BE2C (cell line): Measurements from ENCODE around the gene KCNN3.
A peak's percentile ranks its signal among the peaks of the same experiment; 100 is the strongest.

ENCODE experiments used
- DNase-seq: peaks from one replicate; pipeline ENCODE4 v3.0.0-alpha.2; 2020
- H3K27me3 ChIP-seq: fragments of 250-450 bp; sonication (Bioruptor Pico); 2 replicates; pipeline ENCODE4 v1.5.1; 2020; ENCODE audit warnings: mild to moderate bottlenecking
- H3K36me3 ChIP-seq: fragments of 250-450 bp; sonication (Bioruptor Pico); 2 replicates; pipeline ENCODE4 v1.5.1; 2020; ENCODE audit warnings: mild to moderate bottlenecking
- H3K4me1 ChIP-seq: fragments of 250-450 bp; sonication (Bioruptor Pico); 2 replicates; pipeline ENCODE4 v1.5.1; 2020
- H3K4me3 ChIP-seq: 2 replicates; pipeline ENCODE4 v1.5.1; 2011; ENCODE audit warnings: low read depth, low read length
- H3K9me3 ChIP-seq: fragments of 250-450 bp; sonication (Bioruptor Pico); 2 replicates; pipeline ENCODE4 v1.5.1; 2020
- TF ChIP-seq, protein P1 (sequence below): IDR thresholded peaks from 2 replicates; pipeline ENCODE4 v1.5.1; 2012; ENCODE audit warnings: mild to moderate bottlenecking, low read depth, low read length

The KCNN3 gene

GRCh38 chr1:154813846-154814505 is 56.1 kb downstream of the KCNN3 start:
- Histone ChIP-seq H3K9me3 (no peaks in the 10 kb centered on the region), H3K4me1 (peaks cover 22% of the 10 kb centered on the region), H3K4me3 (no peak overlapping the region), H3K27me3 (no peaks in the 10 kb centered on the region), H3K36me3 (no peaks in the 10 kb centered on the region)
- DNase-seq: no peak
- TF ChIP-seq, protein P1, sequence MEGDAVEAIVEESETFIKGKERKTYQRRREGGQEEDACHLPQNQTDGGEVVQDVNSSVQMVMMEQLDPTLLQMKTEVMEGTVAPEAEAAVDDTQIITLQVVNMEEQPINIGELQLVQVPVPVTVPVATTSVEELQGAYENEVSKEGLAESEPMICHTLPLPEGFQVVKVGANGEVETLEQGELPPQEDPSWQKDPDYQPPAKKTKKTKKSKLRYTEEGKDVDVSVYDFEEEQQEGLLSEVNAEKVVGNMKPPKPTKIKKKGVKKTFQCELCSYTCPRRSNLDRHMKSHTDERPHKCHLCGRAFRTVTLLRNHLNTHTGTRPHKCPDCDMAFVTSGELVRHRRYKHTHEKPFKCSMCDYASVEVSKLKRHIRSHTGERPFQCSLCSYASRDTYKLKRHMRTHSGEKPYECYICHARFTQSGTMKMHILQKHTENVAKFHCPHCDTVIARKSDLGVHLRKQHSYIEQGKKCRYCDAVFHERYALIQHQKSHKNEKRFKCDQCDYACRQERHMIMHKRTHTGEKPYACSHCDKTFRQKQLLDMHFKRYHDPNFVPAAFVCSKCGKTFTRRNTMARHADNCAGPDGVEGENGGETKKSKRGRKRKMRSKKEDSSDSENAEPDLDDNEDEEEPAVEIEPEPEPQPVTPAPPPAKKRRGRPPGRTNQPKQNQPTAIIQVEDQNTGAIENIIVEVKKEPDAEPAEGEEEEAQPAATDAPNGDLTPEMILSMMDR: no peak

DNA sequence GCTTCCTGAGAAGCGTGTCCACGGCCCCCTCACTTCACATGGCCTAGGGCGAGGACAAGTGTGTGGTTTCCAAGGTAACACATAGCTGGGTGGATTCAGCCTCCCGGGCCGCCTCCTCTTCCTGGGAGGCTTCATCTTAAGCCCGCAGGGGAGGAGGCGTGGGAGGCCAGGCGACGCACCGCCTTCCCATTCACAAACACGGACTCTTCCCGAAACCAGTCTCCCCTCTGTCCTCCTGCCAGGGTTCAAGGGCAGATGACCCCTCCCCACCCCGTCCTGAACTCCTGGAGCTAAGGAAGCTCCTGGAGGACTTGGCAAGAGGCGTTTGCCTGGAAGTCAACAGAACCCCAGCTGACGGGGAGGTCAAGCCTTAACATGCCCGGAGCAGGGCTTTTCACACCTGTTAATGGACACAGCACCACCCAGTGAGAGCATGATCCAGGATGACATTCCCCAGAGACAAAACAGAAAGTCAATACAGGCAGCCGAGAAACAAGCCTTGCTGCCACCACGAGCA is 56.7 kb downstream of the KCNN3 start:
- no peaks in the 10 kb centered on the region for H3K27me3 ChIP-seq
- TF ChIP-seq, protein P1: no peak
- no peaks in the 10 kb centered on the region for H3K36me3 ChIP-seq
- H3K4me3 ChIP-seq: no peak overlapping the region
- H3K4me1 ChIP-seq: peaks cover 25% of the 10 kb centered on the region
- DNase-seq: no peak
- no peaks in the 10 kb centered on the region for H3K9me3 ChIP-seq

DNA sequence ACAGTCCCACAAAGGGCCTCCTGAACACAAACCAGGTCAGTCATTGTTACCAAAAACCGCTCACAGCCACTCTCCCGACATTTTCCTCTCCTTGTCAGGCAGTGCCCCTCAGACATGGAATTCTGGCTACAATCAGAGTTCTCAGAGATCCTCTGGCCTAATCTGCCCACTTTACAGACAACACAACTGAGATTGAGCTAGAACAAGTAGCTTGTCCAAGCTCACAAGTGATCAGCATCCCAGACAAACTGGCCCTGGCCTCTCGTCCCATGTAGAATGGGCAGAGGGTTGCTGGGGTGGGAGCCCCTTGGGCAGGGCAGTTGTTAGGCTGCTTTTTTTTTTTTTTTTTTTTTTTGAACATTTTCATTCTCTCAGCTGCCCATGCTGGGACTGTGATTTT is 57.2 kb downstream of the KCNN3 start:
- TF ChIP-seq, protein P1: no peak
- H3K4me1 ChIP-seq: peaks cover 30% of the 10 kb centered on the region
- H3K36me3 ChIP-seq: no peaks in the 10 kb centered on the region
- H3K9me3 ChIP-seq: no peaks in the 10 kb centered on the region
- no peaks in the 10 kb centered on the region for H3K27me3 ChIP-seq
- H3K4me3 ChIP-seq: no peak overlapping the region
- DNase-seq: no peak

- peaks cover 41% of the 10 kb centered on the region for H3K4me1 ChIP-seq
- H3K27me3 ChIP-seq: no peaks in the 10 kb centered on the region
- DNase-seq: no peak
- no peaks in the 10 kb centered on the region for H3K9me3 ChIP-seq
- H3K4me3 ChIP-seq: no peak overlapping the region
- no peaks in the 10 kb centered on the region for H3K36me3 ChIP-seq
- TF ChIP-seq, protein P1: no peak
Measured at GRCh38 chr1:154810571-154810970, 59.5 kb downstream of the KCNN3 start.

DNA sequence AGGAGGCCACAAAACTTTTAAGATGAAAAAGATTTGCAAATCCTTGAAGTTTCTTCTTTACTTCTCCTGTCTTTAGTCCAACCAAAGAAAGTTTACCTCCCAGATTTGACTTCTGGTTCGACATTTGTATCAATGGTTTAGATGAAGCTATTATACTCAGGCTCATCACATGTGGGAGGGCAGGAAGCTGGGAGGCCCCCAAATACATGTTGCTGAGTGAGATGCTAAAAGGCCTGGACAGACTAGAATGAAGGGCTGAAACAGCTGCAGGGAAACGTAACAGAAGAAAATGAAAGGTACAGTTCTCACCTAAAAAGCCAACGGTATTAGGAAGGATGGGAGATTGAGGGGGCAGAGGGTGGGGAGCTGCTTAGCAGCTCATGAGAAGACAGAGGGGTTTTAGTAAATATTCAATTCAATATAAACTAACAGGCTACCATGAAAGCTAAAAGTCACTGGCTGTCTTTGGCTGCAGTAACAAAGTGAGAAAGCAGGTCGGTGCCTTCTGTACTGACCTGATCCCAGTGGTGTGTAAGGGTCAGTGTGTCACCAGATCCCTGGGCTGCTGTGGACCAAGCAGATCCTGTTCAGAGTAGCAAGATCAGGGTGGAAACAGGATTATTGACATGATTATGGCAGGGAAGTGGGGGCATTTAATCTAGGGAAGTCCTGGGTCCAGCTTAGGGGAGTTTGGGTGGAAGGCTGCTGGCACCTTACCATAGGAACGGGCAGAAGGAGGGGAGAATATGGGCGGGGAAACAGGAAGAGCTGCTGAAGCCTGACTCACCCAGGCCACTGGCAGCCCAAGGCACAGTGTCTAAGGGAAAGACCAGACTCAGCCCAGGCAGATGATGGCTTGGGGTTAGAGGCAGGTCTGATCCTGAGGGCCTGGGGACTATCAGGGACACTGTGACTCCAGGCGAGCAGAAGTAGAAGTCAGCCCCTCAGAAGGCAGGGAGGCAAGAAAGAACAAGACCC is 60.4 kb downstream of the KCNN3 start:
- peak; percentile 69 for DNase-seq
- no peaks in the 10 kb centered on the region for H3K36me3 ChIP-seq
- no peaks in the 10 kb centered on the region for H3K27me3 ChIP-seq
- peaks cover 41% of the 10 kb centered on the region for H3K4me1 ChIP-seq
- no peaks in the 10 kb centered on the region for H3K9me3 ChIP-seq
- TF ChIP-seq, protein P1: no peak
- H3K4me3 ChIP-seq: no peak overlapping the region

DNA sequence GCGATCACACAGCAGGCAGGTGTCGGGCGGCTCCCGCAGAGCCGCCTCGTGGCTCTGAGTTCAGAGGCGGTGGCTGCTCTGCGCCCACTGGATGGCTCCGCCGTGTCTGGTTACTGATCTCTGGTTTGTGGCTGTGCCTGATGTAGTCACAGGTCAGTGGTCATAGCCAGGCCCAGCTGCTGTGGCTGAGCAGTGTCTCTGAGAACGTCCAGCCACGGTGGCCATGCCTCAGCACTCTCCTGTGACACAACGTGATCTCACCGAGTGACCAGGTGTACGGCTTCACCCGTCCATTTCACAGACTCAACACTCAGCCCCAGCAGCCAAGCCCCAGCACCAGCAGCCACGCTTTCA is 61.2 kb downstream of the KCNN3 start:
- Histone ChIP-seq H3K4me1 (peaks cover 41% of the 10 kb centered on the region), H3K4me3 (peak overlapping the region; percentile 41), H3K9me3 (no peaks in the 10 kb centered on the region), H3K36me3 (no peaks in the 10 kb centered on the region), H3K27me3 (no peaks in the 10 kb centered on the region)
- TF ChIP-seq, protein P1: 0 out of 2 replicates have a peak, but pooled peaks have one; percentile 6
- DNase-seq: peak; percentile 76
